Smooth muscle cell (in vitro differentiated cells): ENCODE data around the gene MBD3L2. TPM values are rescaled to one million over a fixed set of nuclear protein-coding genes. Genes with fewer than 3 reads are reported as not detected.

Experiments used
- DNase-seq: peaks from one replicate; lab custom pipeline; 2025; ENCODE audit not compliant: unreplicated experiment; lab: John Stamatoyannopoulos, UW
- H2AFZ ChIP-seq: fragments of 200-600 bp; sonication (generic); 2 replicates; pipeline ENCODE4 v1.6.0; 2016; ENCODE audit warnings: antibody characterized with exemption, low read depth, mild to moderate bottlenecking
- H3F3A ChIP-seq: fragments of 200-600 bp; sonication (generic); 2 replicates; pipeline ENCODE4 v1.6.0; 2017; ENCODE audit warnings: antibody characterized with exemption, low read depth
- H3K27ac ChIP-seq: fragments of 200-600 bp; sonication (generic); 2 replicates; pipeline ENCODE4 v1.5.1; 2016; ENCODE audit warnings: low read depth, mild to moderate bottlenecking
- H3K27me3 ChIP-seq: fragments of 200-600 bp; sonication (generic); 2 replicates; pipeline ENCODE4 v1.6.1; 2016; ENCODE audit warnings: low read depth, mild to moderate bottlenecking
- H3K36me3 ChIP-seq: fragments of 200-600 bp; sonication (generic); 2 replicates; pipeline ENCODE4 v1.5.1; 2016; ENCODE audit warnings: low read depth
- H3K4me1 ChIP-seq: fragments of 200-600 bp; sonication (generic); 2 replicates; pipeline ENCODE4 v1.5.1; 2016; ENCODE audit warnings: low read depth
- H3K4me2 ChIP-seq: fragments of 200-600 bp; sonication (generic); 2 replicates; pipeline ENCODE4 v1.6.0; 2016; ENCODE audit warnings: mild to moderate bottlenecking
- H3K4me3 ChIP-seq: fragments of 200-600 bp; sonication (generic); 2 replicates; pipeline ENCODE4 v1.5.1; 2016; ENCODE audit warnings: mild to moderate bottlenecking
- H3K79me2 ChIP-seq: fragments of 200-600 bp; sonication (generic); 2 replicates; pipeline ENCODE4 v1.6.0; 2016; ENCODE audit warnings: low read depth, mild to moderate bottlenecking
- H3K9ac ChIP-seq: fragments of 200-600 bp; sonication (generic); 2 replicates; pipeline ENCODE4 v1.6.0; 2016; ENCODE audit warnings: low read depth
- H3K9me3 ChIP-seq: fragments of 200-600 bp; sonication (generic); replicated peaks from 2 replicates; pipeline ENCODE4 v1.5.1; 2016; ENCODE audit warnings: low read depth
- H4K20me1 ChIP-seq: fragments of 200-600 bp; sonication (generic); 2 replicates; pipeline ENCODE4 v1.6.0; 2016; ENCODE audit warnings: low read depth
- WGBS: methylation state at CpG from one replicate; pipeline ENCODE4 v1.1.7; 2016; ENCODE audit warnings: low lambda C conversion rate; 5-methylcytosine and 5-hydroxymethylcytosine counted together
- polyA plus RNA-seq: library from polyadenylated mRNA; unstranded; fragments of >200 nt; fragmentation: Nextera tagmentation; extraction: Ambion mirVana; gene quantifications from 2 replicates; pipeline ENCODE4 v1.2.1, GENCODE V29; 2016
- total RNA-seq: library from RNA; depleted of rRNA; stranded (reverse); fragments of >200 nt; gene quantifications from 2 replicates; pipeline ENCODE4 v1.2.3, GENCODE V29; 2014
- TF ChIP-seq, protein P1 (sequence below): fragments of 200-600 bp; sonication (generic); IDR thresholded peaks from 2 replicates; pipeline ENCODE4 v1.5.1; 2017; ENCODE audit warnings: borderline replicate concordance, mild to moderate bottlenecking, antibody characterized with exemption; ENCODE audit not compliant: insufficient read depth, poor library complexity, severe bottlenecking

Gene MBD3L2
- total and polyA plus RNA-seq, 2 experiments from 2014 or later = not detected

DNA sequence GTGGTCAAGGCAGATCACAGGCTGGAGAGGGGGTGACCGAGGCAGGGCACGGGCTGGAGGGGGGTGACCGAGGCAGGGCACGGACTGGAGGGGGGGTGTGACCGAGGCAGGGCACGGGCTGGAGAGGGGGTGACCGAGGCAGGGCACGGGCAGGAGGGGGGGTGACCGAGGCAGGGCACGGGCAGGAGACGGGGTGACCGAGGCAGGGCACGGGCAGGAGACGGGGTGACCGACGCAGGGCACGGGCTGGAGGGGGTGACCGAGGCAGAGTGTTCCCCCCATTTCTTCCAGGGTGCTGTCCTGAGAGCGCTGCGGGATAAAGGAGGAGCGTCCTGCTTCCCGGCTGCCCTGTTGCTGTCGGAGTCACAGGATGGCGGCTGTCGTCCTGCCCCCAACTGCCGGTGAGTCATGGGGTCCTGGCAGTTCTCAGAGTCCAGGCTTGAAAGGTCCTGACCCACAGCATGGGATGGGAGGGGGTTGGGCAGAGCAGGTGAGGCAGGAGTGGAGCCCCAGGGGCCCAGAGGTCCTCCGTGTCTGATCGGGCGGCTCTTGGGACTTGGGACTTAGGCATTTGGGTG, 25.7 kb downstream of the MBD3L2 start:
- H3K4me2 ChIP-seq = no peak overlapping the region
- H3F3A ChIP-seq = no peaks in the 10 kb centered on the region
- H3K9ac ChIP-seq = no peak overlapping the region
- H3K36me3 ChIP-seq = peaks cover 54% of the 10 kb centered on the region
- peaks cover 5% of the 10 kb centered on the region for H3K4me1 ChIP-seq
- H3K27ac ChIP-seq = no peak overlapping the region
- WGBS = 98% methylated on average over 17 of the region's 29 CpGs
- H2AFZ ChIP-seq = no peak overlapping the region
- peaks cover 33% of the 10 kb centered on the region for H3K9me3 ChIP-seq
- no peak overlapping the region for H3K4me3 ChIP-seq
- H4K20me1 ChIP-seq = no peaks in the 10 kb centered on the region
- peaks cover 10% of the 10 kb centered on the region for H3K79me2 ChIP-seq
- TF ChIP-seq, protein P1, sequence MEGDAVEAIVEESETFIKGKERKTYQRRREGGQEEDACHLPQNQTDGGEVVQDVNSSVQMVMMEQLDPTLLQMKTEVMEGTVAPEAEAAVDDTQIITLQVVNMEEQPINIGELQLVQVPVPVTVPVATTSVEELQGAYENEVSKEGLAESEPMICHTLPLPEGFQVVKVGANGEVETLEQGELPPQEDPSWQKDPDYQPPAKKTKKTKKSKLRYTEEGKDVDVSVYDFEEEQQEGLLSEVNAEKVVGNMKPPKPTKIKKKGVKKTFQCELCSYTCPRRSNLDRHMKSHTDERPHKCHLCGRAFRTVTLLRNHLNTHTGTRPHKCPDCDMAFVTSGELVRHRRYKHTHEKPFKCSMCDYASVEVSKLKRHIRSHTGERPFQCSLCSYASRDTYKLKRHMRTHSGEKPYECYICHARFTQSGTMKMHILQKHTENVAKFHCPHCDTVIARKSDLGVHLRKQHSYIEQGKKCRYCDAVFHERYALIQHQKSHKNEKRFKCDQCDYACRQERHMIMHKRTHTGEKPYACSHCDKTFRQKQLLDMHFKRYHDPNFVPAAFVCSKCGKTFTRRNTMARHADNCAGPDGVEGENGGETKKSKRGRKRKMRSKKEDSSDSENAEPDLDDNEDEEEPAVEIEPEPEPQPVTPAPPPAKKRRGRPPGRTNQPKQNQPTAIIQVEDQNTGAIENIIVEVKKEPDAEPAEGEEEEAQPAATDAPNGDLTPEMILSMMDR = no peak
- no peak for DNase-seq
- H3K27me3 ChIP-seq = no peaks in the 10 kb centered on the region

DNA sequence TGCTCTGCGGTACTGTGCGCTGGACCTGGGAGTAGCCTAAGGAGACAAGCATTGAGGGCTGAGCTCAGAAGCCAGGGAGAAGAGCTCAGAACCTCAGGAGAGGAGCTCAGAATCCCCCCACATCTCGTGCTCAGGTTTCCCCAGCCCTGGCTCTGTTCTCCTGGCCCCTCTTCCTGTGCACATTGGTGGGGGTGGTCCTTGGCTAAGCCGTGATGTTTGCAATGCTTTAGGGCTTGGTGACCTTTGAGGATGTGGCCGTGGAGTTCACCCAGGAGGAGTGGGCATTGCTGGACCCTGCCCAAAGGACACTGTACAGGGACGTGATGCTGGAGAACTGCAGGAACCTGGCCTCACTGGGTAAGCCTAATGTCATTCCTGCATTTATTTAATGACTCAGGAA, 27.0 kb downstream of the MBD3L2 start:
- 99% methylated on average over 6 of the region's 6 CpGs for WGBS
- no peak overlapping the region for H3K27ac ChIP-seq
- no peaks in the 10 kb centered on the region for H4K20me1 ChIP-seq
- H3K9ac ChIP-seq = no peak overlapping the region
- H3K4me2 ChIP-seq = no peak overlapping the region
- H3K79me2 ChIP-seq = no peaks in the 10 kb centered on the region
- no peaks in the 10 kb centered on the region for H3K27me3 ChIP-seq
- peaks cover 44% of the 10 kb centered on the region for H3K9me3 ChIP-seq
- TF ChIP-seq, protein P1 = no peak
- no peak for DNase-seq
- H3K4me1 ChIP-seq = no peaks in the 10 kb centered on the region
- H3K36me3 ChIP-seq = peaks cover 67% of the 10 kb centered on the region
- no peak overlapping the region for H3K4me3 ChIP-seq
- H2AFZ ChIP-seq = no peak overlapping the region
- H3F3A ChIP-seq = no peaks in the 10 kb centered on the region

DNA sequence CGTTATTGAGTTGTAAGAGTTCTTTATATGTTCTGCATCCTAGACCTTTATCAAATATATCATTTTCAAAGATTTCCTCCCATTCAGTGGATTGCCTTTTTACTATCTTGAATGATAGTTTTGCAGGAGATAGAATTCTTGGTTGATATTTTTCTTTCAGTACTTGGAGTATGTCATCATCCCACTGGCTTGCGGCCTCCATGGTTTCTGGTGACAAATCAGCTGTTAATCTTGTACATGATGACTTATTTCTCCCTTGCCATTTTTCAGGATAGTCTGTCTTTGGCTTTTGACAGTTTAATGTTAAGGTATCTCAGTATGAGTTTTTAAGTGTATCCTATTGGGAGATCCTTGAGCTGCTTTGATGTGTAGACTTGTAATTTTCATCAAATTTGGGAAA, 28.9 kb downstream of the MBD3L2 start:
- no peaks in the 10 kb centered on the region for H3K27me3 ChIP-seq
- H2AFZ ChIP-seq = no peak overlapping the region
- 98% methylated on average over 2 of the region's 2 CpGs for WGBS
- H4K20me1 ChIP-seq = no peaks in the 10 kb centered on the region
- no peak overlapping the region for H3K27ac ChIP-seq
- H3K36me3 ChIP-seq = peaks cover 80% of the 10 kb centered on the region
- no peaks in the 10 kb centered on the region for H3K4me1 ChIP-seq
- DNase-seq = no peak
- no peak overlapping the region for H3K4me2 ChIP-seq
- TF ChIP-seq, protein P1 = no peak
- H3K79me2 ChIP-seq = no peaks in the 10 kb centered on the region
- no peak overlapping the region for H3K4me3 ChIP-seq
- H3F3A ChIP-seq = peaks cover 8% of the 10 kb centered on the region
- peaks cover 62% of the 10 kb centered on the region for H3K9me3 ChIP-seq
- no peak overlapping the region for H3K9ac ChIP-seq

DNA sequence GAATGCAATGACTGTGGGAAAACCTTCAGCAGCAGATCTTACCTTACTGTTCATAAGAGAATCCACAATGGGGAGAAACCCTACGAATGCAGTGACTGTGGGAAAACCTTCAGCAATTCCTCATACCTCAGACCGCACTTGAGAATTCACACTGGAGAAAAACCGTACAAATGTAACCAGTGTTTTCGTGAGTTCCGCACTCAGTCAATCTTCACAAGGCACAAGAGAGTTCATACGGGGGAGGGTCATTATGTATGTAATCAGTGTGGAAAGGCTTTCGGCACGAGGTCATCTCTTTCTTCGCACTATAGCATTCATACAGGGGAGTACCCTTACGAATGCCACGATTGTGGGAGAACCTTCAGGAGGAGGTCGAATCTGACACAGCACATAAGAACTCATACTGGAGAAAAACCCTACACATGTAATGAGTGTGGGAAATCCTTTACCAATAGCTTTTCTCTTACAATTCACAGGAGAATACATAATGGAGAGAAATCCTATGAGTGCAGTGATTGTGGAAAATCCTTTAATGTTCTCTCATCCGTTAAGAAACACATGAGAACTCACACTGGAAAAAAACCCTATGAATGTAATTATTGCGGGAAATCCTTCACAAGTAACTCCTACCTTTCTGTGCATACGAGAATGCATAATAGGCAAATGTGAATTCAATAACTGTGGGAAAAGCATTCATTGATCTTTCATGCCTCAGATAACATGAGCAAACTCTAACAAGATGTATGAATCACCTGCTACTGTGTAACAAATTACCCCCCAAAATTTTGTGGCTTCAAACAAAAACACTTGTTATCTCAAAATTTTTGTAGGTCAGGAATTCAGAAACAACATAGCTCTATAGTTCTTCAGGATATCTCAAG, 34.2 kb downstream of the MBD3L2 start:
- H2AFZ ChIP-seq = no peak overlapping the region
- H3K4me3 ChIP-seq = no peak overlapping the region
- H3K79me2 ChIP-seq = no peaks in the 10 kb centered on the region
- no peak overlapping the region for H3K4me2 ChIP-seq
- peaks cover 17% of the 10 kb centered on the region for H3F3A ChIP-seq
- no peak overlapping the region for H3K27ac ChIP-seq
- H4K20me1 ChIP-seq = no peaks in the 10 kb centered on the region
- no peaks in the 10 kb centered on the region for H3K27me3 ChIP-seq
- TF ChIP-seq, protein P1 = no peak
- WGBS = 98% methylated on average over 15 of the region's 15 CpGs
- H3K4me1 ChIP-seq = no peaks in the 10 kb centered on the region
- peaks cover 75% of the 10 kb centered on the region for H3K36me3 ChIP-seq
- no peak overlapping the region for H3K9ac ChIP-seq
- no peak for DNase-seq
- peaks cover 73% of the 10 kb centered on the region for H3K9me3 ChIP-seq
